SU-DHL-6 (cell line): ENCODE data around the gene URGCP.

ENCODE experiments used
- H2AFZ ChIP-seq: fragments of 200-600 bp; sonication (generic); 2 replicates; pipeline ENCODE4 v1.6.1; 2014; ENCODE audit warnings: low read depth, mild to moderate bottlenecking, moderate library complexity, mixed read lengths, antibody characterized with exemption, low read length; ENCODE audit not compliant: severe bottlenecking
- H3F3A ChIP-seq: fragments of 200-600 bp; shearing (Covaris generic); 2 replicates; pipeline ENCODE4 v1.6.0; 2016; ENCODE audit warnings: antibody characterized with exemption, mild to moderate bottlenecking; ENCODE audit not compliant: insufficient read depth
- H3K27ac ChIP-seq: fragments of 200-600 bp; sonication (generic); 2 replicates; pipeline ENCODE4 v1.5.1; 2016; ENCODE audit warnings: low read depth, mild to moderate bottlenecking, low read length, moderate library complexity, mixed read lengths
- H3K27me3 ChIP-seq: fragments of 200-600 bp; sonication (generic), shearing (Covaris generic); 2 replicates; pipeline ENCODE4 v1.6.0; 2014; ENCODE audit warnings: mild to moderate bottlenecking, low read length
- H3K36me3 ChIP-seq: fragments of 200-600 bp; sonication (generic); 2 replicates; pipeline ENCODE4 v1.6.1; 2014; ENCODE audit warnings: mild to moderate bottlenecking, low read length, mixed read lengths
- H3K4me2 ChIP-seq: fragments of 300-600, 200-600 bp; shearing (Covaris generic), sonication (generic); 2 replicates; pipeline ENCODE4 v1.6.0; 2014; ENCODE audit warnings: low read length, low read depth, mild to moderate bottlenecking; ENCODE audit not compliant: poor library complexity, severe bottlenecking
- H3K4me3 ChIP-seq: fragments of 200-600 bp; sonication (generic); 2 replicates; pipeline ENCODE4 v1.5.1; 2014; ENCODE audit warnings: antibody characterized with exemption, low read length, mild to moderate bottlenecking, mixed read lengths; ENCODE audit not compliant: insufficient read depth, poor library complexity, severe bottlenecking
- H3K79me2 ChIP-seq: fragments of 200-600 bp; sonication (generic); 2 replicates; pipeline ENCODE4 v1.6.1; 2014; ENCODE audit warnings: mild to moderate bottlenecking, low read length, moderate library complexity; ENCODE audit not compliant: insufficient read depth
- H3K9ac ChIP-seq: fragments of 200-600 bp; sonication (generic); 2 replicates; pipeline ENCODE4 v1.7.0; 2014; ENCODE audit warnings: mild to moderate bottlenecking, low read length
- H3K9me2 ChIP-seq: fragments of 200-600 bp; sonication (generic); replicated peaks from 2 replicates; pipeline ENCODE4 v1.6.1; 2014; ENCODE audit warnings: low read length; ENCODE audit not compliant: insufficient read depth
- H3K9me3 ChIP-seq: fragments of 200-600 bp; sonication (generic); 2 replicates; pipeline ENCODE4 v1.6.1; 2014; ENCODE audit warnings: low read length, mixed read lengths; ENCODE audit not compliant: insufficient read depth
- H4K20me1 ChIP-seq: fragments of 200-600 bp; sonication (generic); 2 replicates; pipeline ENCODE4 v1.6.1; 2014; ENCODE audit warnings: low read depth, mild to moderate bottlenecking, antibody characterized with exemption, low read length, moderate library complexity, mixed read lengths
- CTCF ChIP-seq: fragments of 200-600 bp; sonication (generic); IDR thresholded peaks from one replicate; pipeline ENCODE4 v1.5.1; 2017; ENCODE audit warnings: antibody characterized with exemption, mild to moderate bottlenecking, low read length, moderate library complexity; ENCODE audit not compliant: insufficient read depth, poor library complexity, severe bottlenecking
- EZH2phosphoT487 ChIP-seq: fragments of 200-600 bp; sonication (generic), shearing (Covaris generic); conservative IDR thresholded peaks from 2 replicates; pipeline ENCODE4 v1.6.1; 2018; ENCODE audit warnings: mild to moderate bottlenecking, antibody characterized with exemption, low read length, moderate library complexity, mixed read lengths

Gene URGCP

DNA sequence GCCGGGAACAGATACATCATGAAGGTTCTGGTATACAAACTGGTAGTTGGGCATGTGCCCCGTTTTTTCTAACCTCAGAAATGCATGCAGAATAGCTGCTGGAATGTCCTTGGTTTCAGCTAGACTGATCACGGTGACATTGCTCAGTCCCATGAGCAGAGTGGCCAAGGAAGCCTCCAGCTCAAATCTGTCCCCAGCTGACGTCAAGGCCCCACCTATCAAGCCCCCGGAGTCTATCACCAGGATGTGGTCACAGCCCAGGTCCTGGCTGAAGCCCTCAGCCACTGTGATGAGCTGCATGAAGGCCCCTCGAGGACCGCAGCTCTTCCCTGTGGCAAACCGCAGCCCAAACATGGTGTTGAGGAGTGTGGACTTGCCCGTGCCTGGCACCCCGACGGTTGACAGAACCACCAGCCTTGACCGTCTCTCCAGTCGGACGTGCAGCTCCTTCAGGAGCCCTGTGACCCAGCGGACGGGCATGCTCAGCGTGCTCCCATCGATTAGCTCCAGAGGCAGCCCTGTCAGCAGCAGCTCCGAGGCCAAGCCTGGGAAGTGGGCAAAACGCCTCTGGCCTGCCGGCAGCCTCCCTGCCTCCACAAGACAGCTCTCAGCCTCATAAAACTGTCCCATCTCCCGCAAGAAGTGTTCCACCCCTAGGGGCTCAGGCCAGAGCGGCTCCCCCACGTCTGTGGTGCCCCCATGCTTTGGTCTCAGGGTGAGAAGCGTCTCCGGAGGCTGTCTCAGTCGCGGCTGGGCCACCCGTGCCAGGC lies 29.2 kb downstream of the URGCP start:
- H4K20me1 ChIP-seq, result no peaks in the 10 kb centered on the region
- no peak overlapping the region for H3K4me3 ChIP-seq
- H3K9me3 ChIP-seq, result no peaks in the 10 kb centered on the region
- H3K4me2 ChIP-seq, result no peak overlapping the region
- no peak overlapping the region for H3K27ac ChIP-seq
- H3K79me2 ChIP-seq, result no peaks in the 10 kb centered on the region
- TF ChIP-seq EZH2phosphoT487 (no peak), CTCF (no peak)
- H3K36me3 ChIP-seq, result no peaks in the 10 kb centered on the region
- no peaks in the 10 kb centered on the region for H3F3A ChIP-seq
- H3K9ac ChIP-seq, result no peak overlapping the region
- no peaks in the 10 kb centered on the region for H3K9me2 ChIP-seq
- no peaks in the 10 kb centered on the region for H3K27me3 ChIP-seq
- H2AFZ ChIP-seq, result no peak overlapping the region

GRCh38 chr7:43876241-43876640 lies 30.2 kb downstream of the URGCP start:
- H3K4me3 ChIP-seq, result no peak overlapping the region
- no peaks in the 10 kb centered on the region for H3K79me2 ChIP-seq
- no peak overlapping the region for H2AFZ ChIP-seq
- no peaks in the 10 kb centered on the region for H3K36me3 ChIP-seq
- no peaks in the 10 kb centered on the region for H3F3A ChIP-seq
- no peak overlapping the region for H3K4me2 ChIP-seq
- no peaks in the 10 kb centered on the region for H3K27me3 ChIP-seq
- H4K20me1 ChIP-seq, result no peaks in the 10 kb centered on the region
- no peak overlapping the region for H3K27ac ChIP-seq
- H3K9me3 ChIP-seq, result no peaks in the 10 kb centered on the region
- TF ChIP-seq EZH2phosphoT487 (no peak), CTCF (no peak)
- H3K9me2 ChIP-seq, result no peaks in the 10 kb centered on the region
- H3K9ac ChIP-seq, result no peak overlapping the region

DNA sequence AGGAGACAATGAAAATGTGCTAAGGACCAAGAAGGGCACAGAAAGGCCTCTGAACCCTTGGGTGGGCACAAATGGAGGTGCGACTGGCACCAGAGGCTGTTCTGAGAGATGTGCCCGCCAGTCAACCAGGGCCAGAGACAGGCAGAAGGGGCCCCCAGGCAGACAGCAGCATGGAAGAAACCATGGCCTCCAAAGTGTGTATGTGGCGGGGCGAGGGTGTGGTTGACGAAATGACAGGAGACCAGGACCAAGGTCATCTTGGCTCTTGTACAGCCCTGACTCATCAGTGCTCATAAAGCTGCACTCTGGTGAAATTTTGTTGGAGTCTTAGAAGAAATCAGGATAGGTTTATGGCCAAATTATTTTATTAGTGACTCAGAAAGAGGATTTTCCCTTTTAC lies 33.1 kb downstream of the URGCP start:
- H3K27me3 ChIP-seq, result no peaks in the 10 kb centered on the region
- no peaks in the 10 kb centered on the region for H3F3A ChIP-seq
- no peaks in the 10 kb centered on the region for H3K9me2 ChIP-seq
- TF ChIP-seq CTCF (no peak), EZH2phosphoT487 (no peak)
- H3K4me2 ChIP-seq, result no peak overlapping the region
- H3K27ac ChIP-seq, result no peak overlapping the region
- no peaks in the 10 kb centered on the region for H3K36me3 ChIP-seq
- H3K4me3 ChIP-seq, result no peak overlapping the region
- H3K9me3 ChIP-seq, result no peaks in the 10 kb centered on the region
- no peak overlapping the region for H3K9ac ChIP-seq
- H3K79me2 ChIP-seq, result no peaks in the 10 kb centered on the region
- H4K20me1 ChIP-seq, result no peaks in the 10 kb centered on the region
- no peak overlapping the region for H2AFZ ChIP-seq
